ENCODE results near the gene TRIB2. TPM values are rescaled to one million over a fixed set of nuclear protein-coding genes. Genes with fewer than 3 reads are reported as not detected.

TRIB2 gene
- total RNA-seq = 10.6 and 26.4 TPM in 2 replicates

GRCh38 chr2:12716282-12717190 is at the start of gene TRIB2:
Gene TRIB2, plus strand, starts transcription at chr2:12716936. Its CDS starts 1,372 bp downstream, at chr2:12718308.

